ENCODE data around the gene TRMT61A.

The TRMT61A gene

DNA sequence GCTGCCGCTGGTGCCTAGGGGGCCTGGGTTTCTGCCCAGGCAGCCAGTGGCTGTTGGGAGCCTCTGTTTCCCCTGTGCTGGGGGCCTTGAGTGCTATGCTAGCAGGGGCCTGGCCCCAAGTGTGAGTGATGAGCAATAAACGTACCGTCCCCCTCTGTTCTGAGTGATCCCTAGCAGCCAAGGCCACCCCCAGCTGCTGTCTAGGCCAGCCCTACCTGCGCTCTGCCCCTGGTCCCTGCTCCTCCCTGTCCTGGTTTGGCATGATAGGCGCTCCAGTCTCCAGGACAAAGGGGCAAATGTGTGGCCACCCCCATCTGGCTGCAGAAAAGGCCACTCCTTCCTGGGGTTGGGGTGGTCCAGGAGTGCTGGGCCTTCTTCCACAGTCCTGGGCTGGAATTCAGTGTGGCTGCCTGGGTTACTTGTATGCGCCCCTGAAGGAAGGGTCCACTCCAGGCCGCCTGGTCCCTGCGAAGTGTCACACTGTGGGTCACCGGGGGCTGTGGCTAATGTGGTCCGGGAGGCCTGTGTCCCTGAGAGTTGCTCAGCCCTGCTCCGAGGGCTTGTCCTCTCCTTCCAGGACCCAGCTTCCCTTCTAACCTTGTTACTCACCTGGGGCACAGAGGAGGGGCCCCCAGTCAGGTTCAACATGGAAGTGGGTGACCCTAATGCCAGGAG lies 7.0 kb downstream of the TRMT61A start:
- no peak for DNase-seq

DNA sequence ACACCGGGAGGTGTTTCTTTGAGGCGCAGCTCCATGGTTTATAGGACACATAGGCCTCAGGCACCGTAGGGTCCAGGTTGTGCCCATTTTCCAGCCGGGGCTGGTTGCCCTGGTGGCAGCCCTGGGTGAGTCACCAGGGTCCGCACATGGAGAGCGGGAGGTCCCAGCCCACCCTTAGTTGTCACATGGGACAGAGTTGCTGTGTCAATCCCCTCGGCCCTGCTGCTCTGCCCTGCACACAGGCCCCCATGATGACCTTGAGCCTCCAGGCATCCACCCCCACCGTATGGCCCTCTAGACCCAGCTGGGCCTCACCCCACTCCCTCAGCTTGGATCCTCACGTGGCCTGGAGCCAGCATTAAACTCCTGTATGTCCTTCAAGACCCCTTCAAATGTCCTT lies 7.7 kb downstream of the TRMT61A start:
- DNase-seq = no peak

DNA sequence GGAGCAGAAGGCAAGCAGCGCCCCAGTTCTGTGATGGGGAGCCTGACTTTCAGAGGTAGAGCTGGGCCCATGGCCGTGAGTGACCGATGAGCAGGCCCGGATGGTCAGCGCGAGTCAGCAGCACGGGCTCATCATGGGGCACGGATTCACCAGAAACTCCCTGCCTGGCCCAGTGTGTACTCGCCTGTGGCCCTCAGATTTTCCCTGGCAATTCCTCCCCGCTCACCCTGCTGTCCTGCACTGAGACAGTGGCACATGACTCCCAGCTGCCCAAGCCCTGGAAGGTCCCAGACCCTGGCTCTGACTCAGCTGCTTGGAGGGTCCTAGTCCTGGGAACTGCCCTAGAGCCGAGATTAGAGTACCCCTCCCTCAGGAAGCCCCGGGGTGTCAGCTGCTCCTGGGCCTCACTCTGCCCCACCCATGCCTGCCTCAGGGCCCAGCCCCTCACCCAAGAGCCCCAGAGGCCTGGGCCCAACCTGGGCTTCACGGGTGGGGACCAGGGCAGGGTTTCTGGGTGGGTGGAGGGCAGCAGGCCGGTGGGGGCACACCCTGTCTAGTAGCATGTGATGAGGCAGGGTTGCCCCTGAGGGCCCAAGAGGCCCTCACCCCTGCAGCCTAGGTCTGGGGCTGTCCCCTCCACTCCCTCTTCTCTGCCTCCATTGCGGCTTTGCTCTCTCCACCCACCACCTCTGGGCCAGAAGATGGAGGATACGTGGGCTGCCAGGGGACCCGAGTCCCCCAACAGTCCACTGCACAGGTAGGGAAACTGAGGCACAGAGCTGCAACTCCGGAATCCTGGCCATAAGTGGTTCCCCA lies 8.4 kb downstream of the TRMT61A start:
- no peak for DNase-seq

DNA sequence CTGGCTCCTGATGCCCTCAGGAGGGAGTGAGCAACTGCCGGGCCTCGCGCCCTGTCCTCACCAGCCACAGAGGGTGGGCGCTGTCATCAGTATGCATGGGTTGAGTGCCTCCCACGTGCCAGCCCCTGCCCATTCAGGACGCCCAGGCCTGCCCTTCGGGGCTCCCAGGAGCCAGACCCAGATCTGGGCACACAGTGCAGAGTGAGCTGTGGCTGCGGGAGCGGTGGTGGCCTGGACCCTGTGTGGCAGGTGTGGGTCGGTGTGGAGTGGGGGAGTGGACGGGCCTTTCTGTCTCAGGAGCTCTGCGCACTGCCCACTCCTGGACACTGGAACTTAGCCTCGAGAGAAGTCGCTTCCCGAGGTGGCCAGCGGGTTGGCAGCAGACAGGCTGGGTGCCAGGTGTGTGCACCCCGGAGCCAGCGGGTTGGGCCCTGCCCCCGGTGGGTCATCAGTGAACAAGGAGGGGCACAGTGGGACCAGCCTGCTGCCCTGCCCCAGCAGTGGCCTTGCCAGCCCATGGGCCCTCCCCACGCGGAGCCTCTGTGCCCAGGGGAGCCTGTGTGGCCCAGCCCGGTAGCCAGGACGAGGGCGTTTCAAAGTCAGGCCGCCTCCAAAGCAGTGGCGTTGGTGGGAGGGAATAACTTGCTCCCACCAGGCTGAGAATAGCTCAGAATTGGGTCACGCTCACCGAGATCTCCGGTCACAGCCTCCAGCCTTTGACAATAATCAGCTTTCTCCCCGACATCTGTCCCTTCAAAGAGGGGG lies 9.5 kb downstream of the TRMT61A start:
- DNase-seq = no peak

DNA sequence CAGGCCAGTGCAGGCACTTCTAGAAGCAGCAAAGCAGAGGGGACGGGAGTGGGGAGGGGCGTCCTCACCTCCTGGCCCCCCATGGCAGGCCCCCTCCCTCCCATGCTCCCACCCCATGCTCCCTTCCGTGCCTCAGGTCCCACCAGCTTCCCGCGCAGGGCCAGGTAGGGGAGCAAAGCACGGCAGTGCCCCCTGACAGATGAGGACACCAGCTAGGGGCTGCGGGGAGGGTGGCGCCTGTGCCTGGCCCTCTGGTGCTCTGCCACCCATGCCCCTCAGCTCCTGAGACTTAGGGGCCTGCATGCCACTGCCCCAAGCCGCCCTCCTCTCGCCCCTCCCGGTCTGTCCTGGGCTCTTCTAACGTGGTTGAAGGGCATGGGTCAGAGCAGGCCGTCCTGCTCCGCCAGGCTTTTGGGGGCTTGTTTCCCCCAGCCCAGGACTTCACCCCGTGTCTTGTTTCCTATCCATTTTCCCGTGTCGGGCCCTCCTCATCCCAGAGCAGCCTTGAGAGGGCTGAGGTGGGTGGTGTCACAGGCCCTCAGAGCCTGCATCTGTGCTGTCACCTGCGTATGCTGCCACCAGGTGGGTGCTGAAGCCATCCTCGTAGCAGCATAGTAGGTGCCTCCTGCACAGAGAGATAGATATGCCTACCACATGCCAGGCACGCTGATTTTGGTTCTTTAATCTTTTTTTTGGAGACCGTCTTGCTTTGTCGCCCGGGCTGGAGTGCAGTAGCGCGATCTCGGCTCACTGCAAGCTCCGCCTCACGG lies 10.2 kb downstream of the TRMT61A start:
- DNase-seq = no peak

DNA sequence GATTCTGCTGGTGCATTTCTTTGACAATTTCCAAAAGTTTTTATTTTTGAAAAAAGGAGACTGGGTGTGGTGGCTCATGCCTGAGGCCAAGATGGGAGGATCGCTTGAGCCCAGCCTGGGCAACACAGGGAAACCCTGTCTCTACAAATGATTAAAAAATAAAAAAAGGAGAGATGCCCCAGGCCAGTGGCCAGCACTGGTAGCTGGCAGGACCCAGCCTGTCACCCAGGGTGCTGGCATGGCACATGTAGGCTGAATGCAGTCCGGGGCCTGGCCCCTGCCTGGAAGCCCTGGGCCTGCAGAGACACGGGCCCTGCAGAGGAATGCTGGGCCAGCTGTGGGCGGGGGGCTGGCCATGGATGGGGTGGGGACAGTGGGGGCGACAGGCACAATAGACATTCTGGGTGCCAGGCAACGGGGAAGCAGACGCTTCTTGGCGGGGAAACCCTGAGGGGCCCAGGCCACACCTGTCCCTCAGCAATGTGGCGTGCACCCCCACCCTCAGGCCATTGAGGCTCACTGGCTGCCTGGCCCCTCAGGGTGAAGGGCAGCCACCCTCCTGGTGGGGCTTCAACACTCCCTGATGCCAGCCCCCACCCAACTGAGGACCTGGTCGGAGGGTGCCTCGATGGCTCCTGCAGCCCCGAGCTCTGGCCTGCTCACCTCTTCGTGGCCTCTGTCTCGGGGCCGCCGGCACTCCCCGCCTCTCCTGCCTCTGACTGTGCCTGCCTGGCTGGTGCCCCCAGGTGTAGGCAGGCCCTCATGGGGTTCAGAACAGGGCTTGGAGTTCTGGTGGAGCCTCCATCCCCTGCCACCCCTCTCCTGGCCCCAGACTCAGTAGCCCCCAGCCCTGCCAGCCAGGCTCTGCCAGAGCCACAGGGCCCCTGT lies 12.1 kb downstream of the TRMT61A start:
- DNase-seq = no peak

DNA sequence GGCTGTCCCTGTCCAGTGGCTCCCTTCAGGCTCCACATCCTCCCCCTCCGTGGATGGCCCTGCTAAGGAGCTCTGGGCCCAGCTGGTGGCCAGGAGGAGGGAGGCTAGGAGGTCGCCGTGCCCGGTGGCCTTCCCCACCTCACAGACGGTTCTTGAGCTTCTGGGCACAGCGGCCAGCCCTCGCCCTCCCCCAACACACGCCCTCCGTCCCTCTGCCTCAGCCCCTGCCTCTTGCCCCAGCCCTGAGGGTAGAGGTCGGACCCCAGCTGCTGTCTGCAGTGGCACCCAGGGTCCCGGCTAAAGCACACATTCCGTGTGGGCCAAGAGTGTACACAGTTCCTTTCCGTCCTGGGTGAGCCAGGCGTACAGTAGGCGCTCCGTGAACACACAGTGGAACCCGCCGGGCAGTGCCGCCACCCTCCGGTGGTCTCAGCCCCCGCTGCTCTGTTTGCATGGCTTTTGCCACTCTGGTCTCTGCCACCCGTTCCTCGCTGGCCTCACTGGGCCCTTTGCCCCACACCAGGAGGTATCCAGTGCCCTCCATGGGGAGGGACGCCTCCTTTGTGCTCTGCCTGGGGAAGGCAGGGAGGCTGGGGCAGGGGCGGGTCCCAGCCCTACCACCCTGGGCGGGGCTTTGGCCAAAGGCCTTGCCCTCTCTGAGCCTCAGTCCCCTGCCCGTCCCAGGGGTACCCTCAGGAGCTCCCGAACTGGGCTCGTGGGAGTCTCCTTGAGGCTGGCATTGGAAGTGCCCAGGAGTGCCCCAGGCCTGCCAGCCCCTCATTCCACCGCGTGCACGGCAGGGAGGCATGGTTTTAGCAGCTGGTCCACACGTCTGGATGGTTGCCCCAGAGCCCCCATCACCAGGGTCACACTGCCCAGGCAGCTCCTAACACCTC lies 13.0 kb downstream of the TRMT61A start:
- DNase-seq = no peak

DNA sequence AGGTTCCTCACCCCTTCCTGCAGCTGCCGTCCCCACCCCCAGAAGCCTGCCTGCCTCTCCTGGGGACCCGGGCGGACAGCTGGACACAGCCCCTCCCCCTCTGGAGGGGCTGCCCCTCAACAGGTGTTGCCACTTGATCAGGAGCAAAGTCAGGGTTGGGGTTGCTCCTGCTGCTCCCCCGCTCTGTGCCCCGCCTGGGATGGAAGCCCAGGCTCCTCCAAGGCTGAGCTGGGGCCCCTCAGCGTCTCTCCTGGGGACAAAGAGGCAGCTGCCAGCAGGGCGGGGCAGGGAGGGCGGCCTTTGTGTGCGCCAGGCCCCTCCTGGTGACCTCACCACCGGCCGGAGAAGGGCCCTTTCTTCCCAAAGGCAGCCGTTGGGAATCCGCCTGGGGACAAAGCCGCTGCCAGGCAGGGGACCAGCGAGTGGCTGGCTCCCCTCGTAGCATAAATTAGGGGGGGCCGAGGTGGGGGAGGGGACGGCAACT lies 13.7 kb downstream of the TRMT61A start:
- no peak for DNase-seq

DNA sequence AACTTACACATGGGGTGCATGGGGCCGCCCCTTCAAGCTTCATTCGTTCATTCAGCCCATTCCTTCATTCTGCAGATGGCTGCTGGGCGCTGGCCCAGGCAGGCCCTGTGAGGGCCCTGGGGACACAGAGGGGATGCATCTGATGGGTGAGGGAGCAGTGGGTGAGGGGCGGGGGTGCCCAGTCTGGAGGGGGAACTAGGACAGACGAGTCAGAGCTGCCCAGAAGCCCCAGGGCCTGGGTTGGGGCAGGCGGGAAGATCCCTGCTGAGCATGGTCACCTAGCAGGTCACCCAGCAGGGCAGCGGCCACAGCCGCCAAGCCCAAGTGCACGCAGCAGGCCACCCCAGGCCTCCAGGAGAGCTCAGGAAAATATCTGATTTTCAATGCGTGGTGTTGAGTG lies 14.1 kb downstream of the TRMT61A start:
- no peak for DNase-seq

DNA sequence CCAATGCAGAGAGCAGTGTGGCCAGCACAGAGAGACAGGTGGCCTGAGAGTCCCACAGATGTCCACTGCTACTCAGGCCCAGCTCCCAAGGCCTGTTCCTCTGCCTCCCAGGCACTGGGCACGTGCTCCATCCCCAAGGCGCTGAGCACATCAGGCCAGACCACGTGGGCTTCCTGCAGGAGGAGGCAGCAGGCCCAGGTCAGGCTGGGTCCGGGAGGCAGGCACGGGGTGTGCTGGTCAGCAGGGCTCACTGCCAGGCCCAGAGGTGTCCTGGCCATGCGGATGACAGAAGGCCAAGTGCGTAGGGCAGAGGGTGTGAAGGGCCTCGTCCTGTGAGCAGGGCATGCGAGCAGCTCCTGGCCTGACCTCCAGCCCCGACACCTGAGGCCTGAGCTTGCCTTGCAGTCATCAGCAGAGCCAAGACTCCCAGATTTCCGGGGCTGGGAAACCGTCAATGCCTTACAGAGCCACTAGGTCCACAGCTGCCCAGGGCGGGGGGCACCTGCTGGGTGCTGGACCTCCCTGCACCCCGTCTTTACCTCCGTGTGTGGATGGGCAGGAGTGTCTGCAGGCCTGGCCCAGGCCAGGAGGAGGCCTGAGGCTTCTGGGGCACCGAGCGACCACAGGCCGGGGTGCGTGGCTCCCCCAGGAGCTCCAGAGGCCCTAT lies 14.9 kb downstream of the TRMT61A start:
- DNase-seq = no peak

DNA sequence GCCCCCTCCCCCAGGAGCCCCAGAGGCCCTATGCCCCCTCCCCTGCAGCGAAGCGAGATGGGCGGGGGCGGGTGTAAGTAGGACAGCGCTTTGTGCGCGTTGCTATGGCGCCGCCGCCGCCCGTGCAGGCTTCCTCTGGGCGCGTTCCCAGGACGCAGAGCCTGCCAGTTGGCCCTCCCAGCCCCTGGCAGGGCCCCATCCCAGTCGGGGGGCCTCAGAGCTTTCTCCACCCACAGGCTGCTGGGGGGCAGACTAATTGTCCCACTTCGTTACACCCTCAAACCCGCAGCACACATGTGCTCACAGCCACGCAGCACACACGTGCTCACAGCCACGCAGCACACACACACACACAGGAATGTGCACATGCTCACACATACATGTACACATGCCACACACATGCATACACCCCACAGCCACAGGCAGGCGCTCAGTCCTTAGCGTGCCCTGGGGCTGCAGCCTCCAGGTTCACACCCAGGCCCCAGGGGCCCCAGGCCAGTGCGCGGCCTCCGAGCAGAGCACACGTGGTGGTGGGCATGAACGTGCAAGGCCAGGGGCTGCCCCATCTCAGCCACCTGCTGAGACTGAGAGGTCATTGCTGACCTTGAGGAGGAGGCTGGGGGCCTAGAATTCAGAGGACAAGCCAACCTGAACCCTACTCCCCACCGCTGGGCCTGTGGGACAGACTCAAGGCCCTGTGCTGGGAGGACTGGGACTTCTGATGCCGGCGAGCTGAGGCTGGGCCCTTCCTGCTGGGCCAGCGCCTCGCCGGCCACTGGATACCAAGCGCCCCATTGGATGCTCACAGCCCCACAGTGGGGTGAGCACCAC lies 15.6 kb downstream of the TRMT61A start:
- no peak for DNase-seq

DNA sequence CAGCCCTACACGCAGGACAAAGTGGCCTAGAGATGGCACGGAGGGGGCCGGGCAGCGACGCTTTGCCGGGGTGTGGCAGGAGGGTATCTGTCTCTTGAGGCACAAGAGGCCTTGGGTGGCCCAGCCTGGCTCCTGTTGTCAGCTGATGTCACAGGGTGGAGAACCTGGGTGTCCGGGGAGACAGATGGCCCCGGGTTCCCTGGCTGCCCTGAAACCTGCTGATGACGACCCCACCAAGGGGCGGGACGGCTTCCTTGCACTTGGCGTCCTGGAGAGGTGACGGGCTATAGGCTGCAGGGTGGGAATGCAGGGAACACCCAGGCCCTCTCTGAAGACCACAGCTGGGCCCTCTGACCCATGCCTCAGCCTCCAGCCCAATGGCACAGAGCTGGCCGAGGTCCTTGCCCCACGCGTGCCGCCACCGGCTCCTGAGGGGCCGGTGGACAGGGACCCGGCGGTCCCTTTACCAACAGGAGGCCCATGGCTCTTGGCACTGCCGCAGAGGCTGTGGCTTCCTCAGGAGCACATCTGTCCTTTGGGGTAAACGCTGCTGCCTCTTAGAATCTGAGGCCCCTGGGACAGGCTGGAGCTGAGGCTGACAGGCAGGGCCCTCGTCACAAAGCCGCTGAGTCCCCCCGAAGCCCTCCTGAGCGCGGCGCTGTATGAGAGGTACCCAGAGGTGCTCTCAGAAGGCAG lies 16.4 kb downstream of the TRMT61A start:
- no peak for DNase-seq

DNA sequence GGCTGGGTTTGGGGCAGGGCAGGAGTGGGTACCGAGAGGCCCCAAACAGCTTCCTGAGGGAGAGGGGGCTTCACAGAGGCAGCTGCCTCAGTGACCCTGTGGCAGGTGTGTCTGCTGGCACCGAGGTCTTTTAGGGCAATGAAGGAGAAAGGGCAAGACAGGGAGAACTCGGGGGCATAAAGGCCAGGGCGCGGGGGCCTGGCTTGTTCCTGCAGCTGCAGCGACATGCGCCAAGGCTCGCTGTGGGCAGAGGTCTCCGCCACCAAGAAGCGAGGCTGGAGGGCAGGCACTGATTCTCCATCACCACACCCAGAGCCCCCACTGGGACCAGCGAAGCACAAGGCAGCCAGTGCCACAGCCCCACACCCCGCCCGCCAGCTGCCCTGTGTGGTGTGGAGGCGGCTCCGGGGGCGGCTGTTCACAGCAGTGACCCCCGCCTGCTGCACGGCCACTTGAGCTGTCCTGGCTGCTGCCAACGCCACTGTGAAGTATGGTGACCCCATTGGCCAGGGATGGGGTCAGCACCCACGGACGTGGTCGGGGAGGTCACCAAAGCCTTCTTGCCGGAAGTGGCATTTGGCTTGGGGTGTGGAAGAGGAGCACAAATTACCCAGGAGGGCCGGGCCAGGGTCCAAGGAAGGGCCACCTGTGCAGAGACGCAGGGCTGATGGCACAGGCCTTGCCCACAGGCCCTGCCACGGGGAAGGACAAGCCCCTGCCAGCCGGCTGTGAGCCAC lies 17.1 kb downstream of the TRMT61A start:
- no peak for DNase-seq

DNA sequence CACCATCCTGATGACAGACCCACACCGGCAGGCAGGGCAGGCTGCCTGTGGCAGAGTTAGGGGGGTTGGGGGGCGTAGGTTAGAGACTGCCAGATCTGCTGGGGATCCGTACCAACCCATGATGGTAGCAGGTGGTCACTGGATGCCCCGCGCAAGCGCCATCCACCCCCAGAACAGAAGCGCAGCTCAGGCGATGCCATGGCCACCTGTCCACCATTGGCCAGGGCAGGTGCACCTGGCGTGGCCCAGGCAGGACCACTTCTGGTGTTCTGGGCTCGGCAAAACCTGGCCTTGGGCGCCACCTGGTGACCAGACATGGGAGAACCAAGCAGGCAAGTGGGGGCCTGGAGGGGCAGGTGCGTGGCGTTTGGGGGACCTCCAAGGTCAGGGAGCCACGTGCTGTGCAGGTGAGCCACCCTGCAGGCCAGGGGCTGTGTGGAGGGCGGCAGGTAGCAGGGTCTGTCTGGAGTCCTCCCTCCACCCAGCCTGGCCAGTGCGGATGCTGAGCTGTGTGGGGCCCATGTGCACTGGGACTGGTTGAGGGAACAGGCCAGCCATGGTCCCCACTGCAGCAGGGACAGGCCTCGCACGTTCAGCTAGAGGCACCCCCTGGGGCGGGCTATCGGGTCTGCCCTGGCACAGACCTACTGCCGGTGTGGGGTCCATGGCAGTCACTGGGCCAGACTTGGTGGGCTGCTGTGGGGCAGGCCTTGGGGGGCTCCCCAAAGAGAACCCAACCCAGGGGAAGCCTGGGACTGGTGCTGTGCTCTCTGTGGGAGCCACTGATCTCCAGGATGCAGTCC lies 17.9 kb downstream of the TRMT61A start:
- peak; percentile 46 for DNase-seq

DNA sequence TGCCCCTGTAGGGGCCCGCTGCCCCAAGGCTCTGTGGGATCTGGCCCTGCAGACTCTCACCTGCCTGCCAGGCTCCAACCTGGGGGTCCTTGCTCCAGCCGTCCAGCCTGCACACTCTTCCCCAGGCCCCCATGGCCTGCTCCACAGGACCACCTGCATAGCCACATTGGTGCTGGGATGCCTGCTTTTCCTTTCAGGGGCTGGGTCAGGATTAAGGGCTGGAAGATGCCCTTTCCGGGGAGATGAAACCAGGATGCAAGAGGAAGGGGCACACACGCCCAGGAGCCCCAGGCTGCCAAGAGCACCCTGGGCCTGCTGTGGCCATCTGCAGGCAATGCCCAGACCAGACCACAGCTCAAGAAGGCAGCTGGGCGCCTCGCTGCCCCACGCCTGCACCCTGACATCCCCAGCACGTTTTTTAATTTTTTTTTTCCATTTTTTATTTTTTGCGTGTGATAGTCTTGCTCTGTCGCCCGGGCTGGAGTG lies 18.5 kb downstream of the TRMT61A start:
- DNase-seq = no peak

DNA sequence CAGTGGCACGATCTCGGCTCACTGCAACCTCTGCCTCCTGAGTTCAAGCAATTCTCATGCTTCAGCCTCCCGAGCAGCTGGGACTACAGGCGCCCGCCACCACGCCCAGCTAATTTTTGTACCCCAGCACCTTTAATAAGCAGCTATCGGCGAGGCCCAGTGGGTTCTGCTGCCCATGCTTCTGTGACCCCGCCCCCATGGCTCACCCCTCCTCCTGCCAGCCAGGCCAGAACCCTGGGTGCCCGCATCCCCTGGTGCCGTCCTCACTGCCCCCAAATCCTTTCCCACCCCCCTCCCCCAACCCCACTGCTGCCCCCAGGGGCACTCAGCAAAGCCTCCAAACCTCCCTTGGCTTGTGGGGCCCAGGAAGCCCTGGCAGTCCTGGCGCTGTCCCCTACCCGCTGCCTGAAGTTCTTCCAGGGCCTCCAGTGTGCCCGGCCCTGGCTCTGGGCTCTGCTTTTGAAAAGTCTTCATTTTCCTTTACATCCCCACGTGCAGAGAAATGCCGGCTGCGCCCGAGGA lies 19.0 kb downstream of the TRMT61A start:
- no peak for DNase-seq

Data from fibroblast of upper back skin (primary cell).